GM19463 (cell line): Measurements from ENCODE around the gene MT1M.

ENCODE experiments used
- ATAC-seq: cut with Tn5 transposase; IDR thresholded peaks from one replicate; pipeline ENCODE4 v1.9.1; 2021; ENCODE audit warnings: mild to moderate bottlenecking, moderate library complexity; ENCODE audit not compliant: unreplicated experiment

The MT1M gene

GRCh38 chr16:56625943-56626654, 6.4 kb upstream of the MT1M start:
- peak; percentile 11 for ATAC-seq

- ATAC-seq: no peak
Measured at GRCh38 chr16:56626685-56627084, 5.8 kb upstream of the MT1M start.

- ATAC-seq: no peak
Measured at GRCh38 chr16:56628486-56629350, 3.7 kb upstream of the MT1M start.

- no peak for ATAC-seq
Measured at GRCh38 chr16:56629531-56629930, 2.9 kb upstream of the MT1M start.

GRCh38 chr16:56630134-56630533, 2.3 kb upstream of the MT1M start:
- ATAC-seq: peak; percentile 69

- ATAC-seq: no peak
Measured at GRCh38 chr16:56631197-56631596, 1.3 kb upstream of the MT1M start.

GRCh38 chr16:56631832-56632155, 665 bp upstream of the MT1M start:
- no peak for ATAC-seq

GRCh38 chr16:56632848-56633365, 448 bp downstream of the MT1M start:
- ATAC-seq: no peak

- no peak for ATAC-seq
Measured at GRCh38 chr16:56633535-56633934, 1.1 kb downstream of the MT1M start.

GRCh38 chr16:56634715-56635440, 2.4 kb downstream of the MT1M start:
- no peak for ATAC-seq

GRCh38 chr16:56635441-56635967, 3.0 kb downstream of the MT1M start:
- no peak for ATAC-seq

- no peak for ATAC-seq
Measured at GRCh38 chr16:56636616-56637413, 4.4 kb downstream of the MT1M start.

GRCh38 chr16:56637814-56638750, 5.6 kb downstream of the MT1M start, which contains the start of gene MT1A:
TSS of gene MT1A (plus strand) at chr16:56638666. CDS start at chr16:56638739, 73 bp downstream.
- ATAC-seq: no peak

- ATAC-seq: no peak
Measured at GRCh38 chr16:56639045-56639444, 6.6 kb downstream of the MT1M start.

- no peak for ATAC-seq
Measured at GRCh38 chr16:56640076-56640475, 7.6 kb downstream of the MT1M start.

- no peak for ATAC-seq
Measured at GRCh38 chr16:56641166-56641565, 8.7 kb downstream of the MT1M start.

GRCh38 chr16:56643080-56643778, 10.8 kb downstream of the MT1M start:
- ATAC-seq: peak; percentile 95

- ATAC-seq: no peak
Measured at GRCh38 chr16:56643833-56644232, 11.4 kb downstream of the MT1M start.

GRCh38 chr16:56645311-56645710, 12.9 kb downstream of the MT1M start:
- ATAC-seq: no peak
